B cell (primary cell): ENCODE measurements around the gene CKMT2. TPM values are rescaled to one million over a fixed set of nuclear protein-coding genes. Genes with fewer than 3 reads are reported as not detected.

Experiments used
- ATAC-seq: fragments of 200-7000 bp; cut with Tn5 transposase; one replicate; pipeline ENCODE4 v1.10.0; 2021; ENCODE audit warnings: low read depth, mild to moderate bottlenecking, moderate number of reproducible peaks, moderate library complexity
- CTCF ChIA-PET: fragments of 350-600 bp; sonication (Branson Sonifier 250); formaldehyde crosslinking; loops from one replicate; lab custom pipeline; 2021; ENCODE audit warnings: antibody characterized with exemption, inconsistent platforms; lab: Charles Lee
- POLR2A ChIA-PET: fragments of 350-600 bp; sonication (Branson Sonifier 250); formaldehyde crosslinking; loops from one replicate; lab custom pipeline; 2021; ENCODE audit warnings: antibody characterized with exemption; lab: Charles Lee
- DNase-seq: peaks from one replicate; pipeline ENCODE4 v3.0.0; 2013
- H2AFZ ChIP-seq: 2 replicates; pipeline ENCODE4 v1.6.1; 2012; ENCODE audit warnings: mild to moderate bottlenecking, low read depth, low read length; ENCODE audit not compliant: insufficient read depth, poor library complexity, severe bottlenecking
- H3K27ac ChIP-seq, 2 donors: 1 replicate in 1 of 2; 2 replicates in 1 of 2; pipeline ENCODE4 v1.5.1; 2012 to 2013; ENCODE audit warnings: low read length in 2 of 2, mild to moderate bottlenecking in 2 of 2, moderate library complexity in 1 of 2
- H3K27me3 ChIP-seq, 4 experiments: fragments of 200-600 bp in 1 of 4; sonication (generic) in 1 of 4; replicated peaks in 1 of 4; 1 replicate in 2 of 4; 2 replicates in 2 of 4; pipeline versions ENCODE4 v1.6.1 to v1.7.0; 2013 to 2016; ENCODE audit warnings: low read length in 3 of 4, mild to moderate bottlenecking in 2 of 4, mixed read lengths in 1 of 4, moderate library complexity in 1 of 4; ENCODE audit not compliant: insufficient read depth in 4 of 4, control insufficient read depth in 3 of 4; ENCODE audit errors: control extremely low read depth in 1 of 4
- H3K36me3 ChIP-seq, 2 experiments: replicated peaks in 1 of 2; 1 replicate in 1 of 2; 2 replicates in 1 of 2; pipeline versions ENCODE4 v1.6.1 to v1.7.1; 2013; ENCODE audit warnings: low read length in 1 of 2; ENCODE audit not compliant: insufficient read depth in 2 of 2, control insufficient read depth in 1 of 2; ENCODE audit errors: control extremely low read depth in 1 of 2, extremely low read depth in 1 of 2
- H3K4me1 ChIP-seq, 2 donors: fragments of 200-600 bp in 1 of 2; sonication (generic) in 1 of 2; 1 replicate in 1 of 2; 2 replicates in 1 of 2; pipeline versions ENCODE4 v1.5.1 to v1.6.1; 2013 to 2017; ENCODE audit warnings: low read length in 2 of 2; ENCODE audit not compliant: control insufficient read depth in 2 of 2, insufficient read depth in 2 of 2
- H3K4me2 ChIP-seq: replicated peaks from 2 replicates; pipeline ENCODE3; 2012; ENCODE audit warnings: mild to moderate bottlenecking, low read depth, low read length; ENCODE audit not compliant: poor library complexity, severe bottlenecking
- H3K4me3 ChIP-seq, 5 experiments: fragments of 200-600 bp in 1 of 5; sonication (generic) in 1 of 5; 1 replicate in 3 of 5; 2 replicates in 2 of 5; pipeline versions ENCODE4 v1.5.1 to v1.7.0; 2011 to 2016; ENCODE audit warnings: low read length in 4 of 5, mild to moderate bottlenecking in 4 of 5, low read depth in 2 of 5, control low read depth in 1 of 5, moderate library complexity in 1 of 5; ENCODE audit not compliant: insufficient read depth in 1 of 5; ENCODE audit errors: control extremely low read depth in 1 of 5, extremely low read depth in 1 of 5
- H3K79me2 ChIP-seq: fragments of 200-600 bp; sonication (generic); one replicate; pipeline ENCODE4 v1.6.0; 2016; ENCODE audit warnings: low read length; ENCODE audit not compliant: control insufficient read depth, insufficient read depth
- H3K9ac ChIP-seq: fragments of 200-600 bp; sonication (generic); 2 replicates; pipeline ENCODE4 v1.6.1; 2017; ENCODE audit warnings: mild to moderate bottlenecking, low read length, moderate library complexity
- H3K9me3 ChIP-seq, 3 donors: one replicate each; pipeline versions ENCODE4 v1.6.1 to v1.7.1; 2013; ENCODE audit warnings: low read length in 2 of 3; ENCODE audit not compliant: control insufficient read depth in 2 of 3, insufficient read depth in 1 of 3; ENCODE audit errors: control extremely low read depth in 1 of 3
- H4K20me1 ChIP-seq: 2 replicates; pipeline ENCODE4 v1.6.0; 2012; ENCODE audit warnings: mild to moderate bottlenecking, low read length; ENCODE audit not compliant: insufficient read depth, control insufficient read depth, poor library complexity, severe bottlenecking
- H3K27ac Mint-ChIP-seq: one replicate; pipeline ENCODE4 v1.8.0; 2021; ENCODE audit warnings: mixed read lengths
- H3K27me3 Mint-ChIP-seq: one replicate; pipeline ENCODE4 v1.8.0; 2021; ENCODE audit warnings: mixed read lengths
- H3K4me1 Mint-ChIP-seq: one replicate; pipeline ENCODE4 v1.8.0; 2021; ENCODE audit warnings: mixed read lengths
- H3K4me3 Mint-ChIP-seq: one replicate; pipeline ENCODE4 v1.8.0; 2021; ENCODE audit warnings: mixed read lengths
- H3K9me3 Mint-ChIP-seq: one replicate; pipeline ENCODE4 v1.8.0; 2022; ENCODE audit warnings: mixed read lengths; ENCODE audit not compliant: insufficient read depth
- EZH2 ChIP-seq: IDR thresholded peaks from 2 replicates; pipeline ENCODE4 v1.6.1; 2012; ENCODE audit warnings: borderline replicate concordance, low read depth, mild to moderate bottlenecking, moderate library complexity, low read length; ENCODE audit not compliant: insufficient read depth, poor library complexity, severe bottlenecking
- WGBS: methylation state at CpG from one replicate; pipeline ENCODE4 v1.1.5; 2013; ENCODE audit warnings: missing lambda C conversion rate; ENCODE audit not compliant: insufficient coverage; 5-methylcytosine and 5-hydroxymethylcytosine counted together
- intact Hi-C: fragments of 100-400 bp; cut with micrococcal nuclease; formaldehyde crosslinking; loops from one replicate; pipeline ENCODE4 v1.10.0; 2022
- polyA plus RNA-seq: library from polyadenylated mRNA; depleted of rRNA; stranded (reverse); fragments of >200 nt; gene quantifications from 2 replicates; pipeline ENCODE4 v1.2.3, GENCODE V29; 2012
- total RNA-seq, 2 donors: library from RNA; stranded (reverse); fragments of 120-200 nt in 1 of 2; gene quantifications; 1 replicate in 1 of 2; 2 replicates in 1 of 2; pipeline versions ENCODE4 v1.2.3 to v1.2.4, GENCODE V29; 2013 to 2022
- TF ChIP-seq, protein P1 (sequence below): fragments of 200-600 bp; IDR thresholded peaks from one replicate; pipeline ENCODE4 v1.8.0; 2022; ENCODE audit warnings: antibody characterized with exemption, mild to moderate bottlenecking

Gene CKMT2
- total and polyA plus RNA-seq, 2 donors (not counting 1 experiment from before 2014, with no cell fraction given), result not detected

DNA sequence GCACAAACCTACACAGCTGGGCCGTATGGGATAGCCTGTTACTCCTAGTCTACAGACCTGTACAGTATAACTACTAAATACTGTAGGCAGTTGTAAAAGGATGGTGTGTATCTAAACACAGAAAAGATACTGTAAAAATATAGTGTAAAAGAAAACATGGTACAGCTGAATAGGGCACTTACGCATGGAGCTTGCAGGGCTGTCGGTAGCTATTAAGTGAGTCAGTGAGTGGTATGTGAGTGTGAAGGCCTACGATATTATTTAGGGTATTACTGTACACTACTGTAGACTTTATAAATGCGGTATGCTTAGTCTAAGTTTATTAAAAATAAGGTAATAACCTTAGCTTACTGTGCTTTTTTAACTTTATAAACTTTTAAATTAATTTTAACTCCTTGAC lies 69.5 kb downstream of the CKMT2 start:
- Histone ChIP-seq H3K27ac (no peak overlapping the region), H3K4me1 (peaks cover 23 to 26% of the 10 kb centered on the region in 2 donors), H3K4me3 (peak overlapping the region in 1 of 5 experiments; percentile 77), H3K27me3 (no peaks in the 10 kb centered on the region), H3K36me3 (peaks cover 0 to 4% of the 10 kb centered on the region in 2 experiments), H3K4me2 (peak overlapping the region; percentile 80), H3K79me2 (peaks cover 33% of the 10 kb centered on the region), H3K9me3 (no peaks in the 10 kb centered on the region), H3K9ac (peak overlapping the region; percentile 87), H2AFZ (no peak overlapping the region), H4K20me1 (no peaks in the 10 kb centered on the region)
- intact Hi-C loops, result loop anchor here (5.0 to 10.0 kb wide), 2 partner anchors 872 to 1315 kb away; no protein-coding TSS in a partner anchor
- WGBS, result 100% methylated on average over 2 of the region's 5 CpGs
- CTCF ChIA-PET, result interaction anchor here (0.7 to 1.0 kb wide), 3 partner anchors 10 to 870 kb away, joined by 3 to 4 read pairs (median 4); no protein-coding TSS in a partner anchor
- ATAC-seq (no peak), DNase-seq (no peak)
- peak overlapping the region; percentile 91 for H3K4me3 Mint-ChIP-seq
- TF ChIP-seq, protein P1, sequence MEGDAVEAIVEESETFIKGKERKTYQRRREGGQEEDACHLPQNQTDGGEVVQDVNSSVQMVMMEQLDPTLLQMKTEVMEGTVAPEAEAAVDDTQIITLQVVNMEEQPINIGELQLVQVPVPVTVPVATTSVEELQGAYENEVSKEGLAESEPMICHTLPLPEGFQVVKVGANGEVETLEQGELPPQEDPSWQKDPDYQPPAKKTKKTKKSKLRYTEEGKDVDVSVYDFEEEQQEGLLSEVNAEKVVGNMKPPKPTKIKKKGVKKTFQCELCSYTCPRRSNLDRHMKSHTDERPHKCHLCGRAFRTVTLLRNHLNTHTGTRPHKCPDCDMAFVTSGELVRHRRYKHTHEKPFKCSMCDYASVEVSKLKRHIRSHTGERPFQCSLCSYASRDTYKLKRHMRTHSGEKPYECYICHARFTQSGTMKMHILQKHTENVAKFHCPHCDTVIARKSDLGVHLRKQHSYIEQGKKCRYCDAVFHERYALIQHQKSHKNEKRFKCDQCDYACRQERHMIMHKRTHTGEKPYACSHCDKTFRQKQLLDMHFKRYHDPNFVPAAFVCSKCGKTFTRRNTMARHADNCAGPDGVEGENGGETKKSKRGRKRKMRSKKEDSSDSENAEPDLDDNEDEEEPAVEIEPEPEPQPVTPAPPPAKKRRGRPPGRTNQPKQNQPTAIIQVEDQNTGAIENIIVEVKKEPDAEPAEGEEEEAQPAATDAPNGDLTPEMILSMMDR, result no peak
- TF ChIP-seq EZH2, result no peak
- no peaks in the 10 kb centered on the region for H3K9me3 Mint-ChIP-seq
- no peaks in the 10 kb centered on the region for H3K27me3 Mint-ChIP-seq
- H3K4me1 Mint-ChIP-seq, result peaks cover 33% of the 10 kb centered on the region
- no peak overlapping the region for H3K27ac Mint-ChIP-seq
- POLR2A ChIA-PET, result interaction anchor here (0.6 kb wide), 1 partner anchor 62 kb away, joined by 3 read pairs; no protein-coding TSS in a partner anchor

DNA sequence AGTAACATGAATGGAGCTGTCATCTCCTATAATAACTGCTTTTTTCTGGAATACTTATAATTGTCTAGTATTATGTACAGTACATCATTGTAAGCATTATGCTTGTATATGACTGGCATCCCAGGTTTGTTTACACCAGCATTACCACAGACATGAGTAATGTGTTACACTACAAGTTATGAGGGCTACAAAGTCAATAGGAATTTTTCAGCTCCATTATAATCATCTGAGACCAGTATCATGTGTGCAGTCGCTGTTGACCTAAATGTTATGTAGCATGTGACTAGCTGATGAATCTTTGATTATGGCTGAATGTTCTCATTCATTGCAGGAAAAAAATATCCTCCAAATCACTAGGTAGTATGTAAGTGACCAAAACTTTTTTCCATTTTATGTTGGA lies 70.4 kb downstream of the CKMT2 start:
- no peak overlapping the region for H3K4me3 ChIP-seq
- H2AFZ ChIP-seq, result no peak overlapping the region
- WGBS, result no CpG with 5 or more reads among the region's 1 CpG
- TF ChIP-seq, protein P1, result no peak
- no peak for TF ChIP-seq EZH2
- ChIA-PET POLR2A (no interaction called here), CTCF (interaction anchor here (1.1 kb wide), 1 partner anchor 12 kb away, joined by 3 read pairs; no protein-coding TSS in a partner anchor)
- intact Hi-C loops, result loop anchor here (5.0 to 10.0 kb wide), 2 partner anchors 871 to 1316 kb away; no protein-coding TSS in a partner anchor
- no peak overlapping the region for H3K4me2 ChIP-seq
- ATAC-seq (no peak), DNase-seq (no peak)
- peaks cover 33% of the 10 kb centered on the region for H3K4me1 Mint-ChIP-seq
- peaks cover 0 to 4% of the 10 kb centered on the region in 2 experiments for H3K36me3 ChIP-seq
- H4K20me1 ChIP-seq, result no peaks in the 10 kb centered on the region
- H3K9me3 Mint-ChIP-seq, result no peaks in the 10 kb centered on the region
- no peak overlapping the region for H3K9ac ChIP-seq
- no peak overlapping the region for H3K27ac ChIP-seq
- no peaks in the 10 kb centered on the region for H3K27me3 Mint-ChIP-seq
- H3K79me2 ChIP-seq, result peaks cover 33% of the 10 kb centered on the region
- peak overlapping the region; percentile 41 for H3K4me3 Mint-ChIP-seq
- H3K9me3 ChIP-seq, result no peaks in the 10 kb centered on the region
- no peaks in the 10 kb centered on the region for H3K27me3 ChIP-seq
- H3K27ac Mint-ChIP-seq, result no peak overlapping the region
- H3K4me1 ChIP-seq, result peaks cover 23 to 26% of the 10 kb centered on the region in 2 donors
